Fibroblast of villous mesenchyme (primary cell): ENCODE measurements around the gene B4GALT1. TPM values are rescaled to one million over a fixed set of nuclear protein-coding genes. Genes with fewer than 3 reads are reported as not detected.

ENCODE experiments used
- DNase-seq: peaks from one replicate; pipeline ENCODE4 v3.0.0-alpha.2; 2010; ENCODE audit warnings: low read depth
- H3K4me3 ChIP-seq: 2 replicates; pipeline ENCODE4 v1.5.1; 2011; ENCODE audit warnings: low read depth, mild to moderate bottlenecking, low read length
- CTCF ChIP-seq: IDR thresholded peaks from 2 replicates; pipeline ENCODE4 v1.5.1; 2012; ENCODE audit warnings: low read depth, mild to moderate bottlenecking, low read length; ENCODE audit not compliant: insufficient read depth
- total RNA-seq: library from RNA; depleted of rRNA; stranded (reverse); fragments of >200 nt; gene quantifications from 2 replicates; pipeline ENCODE4 v1.2.3, GENCODE V29; 2012

B4GALT1 gene
- total RNA-seq, 1 donor: 28.5 TPM

DNA sequence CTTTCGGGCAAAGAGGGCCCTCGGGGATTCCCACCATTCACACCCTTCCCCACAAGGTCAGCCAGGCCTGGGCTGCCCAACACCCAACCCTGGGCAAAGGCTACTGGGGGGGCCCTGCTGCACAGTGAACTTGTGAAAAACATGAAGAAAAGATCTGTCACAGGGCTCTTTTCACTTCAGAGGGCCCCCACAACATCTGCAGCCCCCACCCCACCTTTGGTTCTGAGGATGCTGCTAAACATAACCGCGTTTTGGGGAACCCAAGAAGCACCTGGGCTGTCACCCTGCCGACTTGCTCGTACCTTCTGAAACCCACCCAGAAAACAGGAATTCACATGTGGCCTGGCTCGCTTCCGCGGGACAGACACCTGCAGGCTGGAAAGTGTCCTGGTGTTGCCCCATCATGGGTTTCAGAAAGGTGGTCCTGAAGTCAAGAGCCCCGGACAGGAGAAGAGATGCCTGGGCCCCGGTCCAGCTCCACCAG lies 29.3 kb downstream of the B4GALT1 start:
- H3K4me3 ChIP-seq: no peak overlapping the region
- no peak for DNase-seq
- no peak for TF ChIP-seq CTCF

- no peak for TF ChIP-seq CTCF
- no peak overlapping the region for H3K4me3 ChIP-seq
- no peak for DNase-seq
Observed at GRCh38 chr9:33136721-33137670, 30.1 kb downstream of the B4GALT1 start.

DNA sequence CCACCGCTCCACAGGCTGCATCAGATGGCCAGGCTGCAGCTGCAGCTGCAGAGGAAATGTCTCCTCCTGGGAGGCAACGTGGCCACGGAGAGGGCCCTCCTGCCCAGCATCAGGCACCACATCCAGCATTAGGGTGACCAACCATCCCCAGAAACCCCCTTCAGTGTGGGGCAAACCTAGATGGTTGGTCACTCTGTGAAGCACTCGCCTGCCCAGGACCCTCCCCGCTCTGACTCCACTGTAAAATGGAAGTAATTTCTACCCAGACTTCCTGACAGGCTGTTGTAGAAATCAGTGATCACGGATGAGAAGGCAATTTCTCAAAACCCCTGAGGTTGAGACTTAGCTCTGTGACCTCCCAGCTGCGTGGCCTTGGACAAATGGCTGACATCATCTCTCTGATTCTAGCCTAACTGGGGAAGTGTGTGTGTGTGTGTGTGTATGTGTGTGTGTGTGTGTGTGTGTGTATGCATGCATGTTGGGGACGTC lies 31.6 kb downstream of the B4GALT1 start:
- H3K4me3 ChIP-seq: no peak overlapping the region
- no peak for TF ChIP-seq CTCF
- DNase-seq: no peak

GRCh38 chr9:33135031-33135461 lies 32.1 kb downstream of the B4GALT1 start:
- no peak overlapping the region for H3K4me3 ChIP-seq
- no peak for DNase-seq
- no peak for TF ChIP-seq CTCF

DNA sequence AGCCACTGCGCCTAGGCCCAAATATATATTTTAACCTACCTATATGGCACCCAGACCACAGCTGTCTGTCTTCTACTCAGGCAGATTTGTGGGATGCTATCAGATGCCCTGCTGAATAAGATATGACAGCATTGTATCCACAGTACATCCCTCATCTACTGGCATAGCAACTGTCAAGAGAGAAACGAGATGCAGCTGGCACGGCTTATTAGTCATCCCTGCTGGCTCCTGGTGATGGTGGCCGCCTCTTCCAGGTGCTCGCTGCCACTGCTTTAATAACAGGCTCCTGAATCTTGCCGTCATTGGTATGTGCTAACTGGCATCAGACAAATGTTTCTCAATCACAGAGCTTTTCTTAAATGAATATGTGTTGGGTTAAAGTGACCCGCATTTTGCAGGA lies 34.0 kb downstream of the B4GALT1 start:
- no peak for DNase-seq
- no peak overlapping the region for H3K4me3 ChIP-seq
- no peak for TF ChIP-seq CTCF

DNA sequence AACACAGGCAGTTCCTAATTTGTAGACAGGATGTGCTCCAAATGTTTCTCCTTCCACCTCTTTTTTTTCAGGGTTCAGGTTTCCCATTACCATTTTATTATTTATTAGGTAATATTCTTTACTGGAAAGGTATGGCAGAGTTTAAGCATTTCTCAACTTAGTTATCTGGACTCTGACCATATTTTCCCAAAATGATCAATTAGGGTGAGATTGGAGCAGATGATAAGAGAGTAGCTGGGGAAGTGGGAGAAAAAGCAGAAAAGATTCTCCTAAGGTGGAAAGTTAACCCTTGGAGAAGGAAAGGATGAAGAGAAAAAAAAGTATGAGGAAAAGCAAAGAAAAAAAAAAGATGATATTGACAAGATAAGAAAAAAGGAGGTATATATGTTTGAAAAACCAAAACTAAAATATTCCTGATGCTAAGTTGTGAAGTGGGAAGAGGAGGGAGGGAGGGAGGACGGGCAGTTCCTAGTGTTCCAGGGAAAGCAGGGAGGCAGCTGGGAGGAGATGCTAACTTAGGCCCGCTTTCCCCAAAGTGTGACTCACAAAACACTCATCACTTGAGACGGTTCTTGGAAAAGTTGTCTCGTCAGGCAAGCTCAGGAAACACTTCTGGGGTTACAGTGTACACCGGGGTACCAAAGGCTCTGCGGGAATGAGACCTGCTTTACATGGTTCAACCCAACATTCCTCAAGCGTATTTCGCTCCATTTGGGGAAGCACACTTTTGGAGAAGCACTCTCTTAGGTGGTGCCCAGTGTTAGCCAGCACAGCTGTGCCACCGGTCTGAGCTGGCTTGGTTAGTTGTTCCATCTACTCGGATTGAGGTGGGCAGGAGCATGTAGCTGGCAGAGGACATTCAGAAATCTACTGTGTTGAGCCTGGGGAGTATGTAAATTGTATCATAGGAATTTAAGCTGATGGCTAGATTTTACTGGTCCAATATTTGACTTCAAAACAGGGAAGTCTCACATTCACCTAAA lies 35.1 kb downstream of the B4GALT1 start:
- peak; percentile 75 for DNase-seq
- TF ChIP-seq CTCF: no peak
- no peak overlapping the region for H3K4me3 ChIP-seq
